NB4 (cell line): Measurements from ENCODE around the gene FGF14.

Experiments used
- CTCF ChIP-seq: IDR thresholded peaks from one replicate; pipeline ENCODE4 v1.5.1; 2012; ENCODE audit warnings: low read depth, low read length
- MYC ChIP-seq: IDR thresholded peaks from 2 replicates; pipeline ENCODE4 v1.6.1; 2011; ENCODE audit warnings: low read depth, low read length
- POLR2A ChIP-seq: IDR thresholded peaks from 2 replicates; pipeline ENCODE4 v1.6.1; 2011; ENCODE audit warnings: mild to moderate bottlenecking; ENCODE audit not compliant: insufficient read length; ENCODE audit errors: extremely low read depth

DNA sequence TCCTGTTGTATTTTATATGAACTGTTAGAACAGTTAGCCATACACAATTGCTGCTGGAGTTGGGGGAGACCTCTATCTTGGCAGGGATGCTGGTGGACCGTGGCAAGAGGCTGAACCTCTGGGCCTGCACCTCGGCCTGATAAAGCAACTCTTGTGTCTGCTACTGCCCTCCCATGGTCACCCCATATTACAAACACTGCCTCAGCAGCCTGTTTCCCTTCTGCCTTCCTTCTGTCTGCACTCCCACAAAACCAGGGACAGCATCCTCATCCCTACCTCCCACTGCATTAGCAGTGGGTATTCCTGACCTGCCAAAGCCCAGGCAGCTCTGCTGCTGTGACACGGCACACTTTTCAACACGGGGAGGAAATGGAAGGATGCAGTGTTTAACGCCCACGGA is 456.4 kb downstream of the FGF14 start:
- no peak for TF ChIP-seq CTCF
- TF ChIP-seq MYC, result no peak
- TF ChIP-seq POLR2A, result no peak
